CD14-positive monocyte (primary cell): ENCODE results near the gene NKAIN4. TPM values are rescaled to one million over a fixed set of nuclear protein-coding genes. Genes with fewer than 3 reads are reported as not detected.

Source experiments
- DNase-seq, 3 donors: peaks; one replicate each; pipeline ENCODE4 v3.0.0-alpha.2; 2011 to 2022
- H2AFZ ChIP-seq: 2 replicates; pipeline ENCODE4 v1.6.0; 2012; ENCODE audit warnings: mild to moderate bottlenecking, low read depth, low read length, inconsistent platforms; ENCODE audit not compliant: insufficient read depth, poor library complexity, severe bottlenecking
- H3K27ac ChIP-seq, 2 donors: 1 replicate in 1 of 2; 2 replicates in 1 of 2; pipeline ENCODE4 v1.5.1; 2012 to 2013; ENCODE audit warnings: low read length in 2 of 2, control low read depth in 1 of 2, inconsistent platforms in 1 of 2, low read depth in 1 of 2, mild to moderate bottlenecking in 1 of 2
- H3K27me3 ChIP-seq, 2 donors: one replicate each; pipeline versions ENCODE4 v1.6.0 to v1.6.1; 2011 to 2013; ENCODE audit warnings: low read length in 2 of 2; ENCODE audit not compliant: control insufficient read depth in 2 of 2, insufficient read depth in 2 of 2
- H3K36me3 ChIP-seq, 2 donors: replicated peaks in 1 of 2; 1 replicate in 1 of 2; 2 replicates in 1 of 2; pipeline versions ENCODE4 v1.5.1 to v1.6.1; 2012 to 2013; ENCODE audit warnings: low read length in 2 of 2, control low read depth in 1 of 2, inconsistent platforms in 1 of 2, mild to moderate bottlenecking in 1 of 2; ENCODE audit not compliant: insufficient read depth in 2 of 2, control insufficient read depth in 1 of 2
- H3K4me1 ChIP-seq, 2 donors: 1 replicate in 1 of 2; 2 replicates in 1 of 2; pipeline versions ENCODE4 v1.5.1 to v1.6.1; 2012 to 2013; ENCODE audit warnings: low read length in 2 of 2, control low read depth in 1 of 2, inconsistent platforms in 1 of 2, mild to moderate bottlenecking in 1 of 2, moderate library complexity in 1 of 2; ENCODE audit not compliant: insufficient read depth in 2 of 2, control insufficient read depth in 1 of 2
- H3K4me2 ChIP-seq: replicated peaks from 2 replicates; pipeline ENCODE3; 2012; ENCODE audit warnings: low read length, moderate library complexity, mild to moderate bottlenecking; ENCODE audit not compliant: poor library complexity, severe bottlenecking; ENCODE audit errors: extremely low read depth
- H3K4me3 ChIP-seq, 3 experiments: fragments of 200-600 bp in 1 of 3; sonication (generic) in 1 of 3; replicated peaks in 1 of 3; 1 replicate in 2 of 3; 2 replicates in 1 of 3; pipeline ENCODE4 v1.5.1; 2011 to 2013; ENCODE audit warnings: low read length in 3 of 3, mild to moderate bottlenecking in 3 of 3, control low read depth in 2 of 3, low read depth in 2 of 3, inconsistent platforms in 1 of 3, moderate library complexity in 1 of 3
- H3K79me2 ChIP-seq: 2 replicates; pipeline ENCODE4 v1.6.0; 2012; ENCODE audit warnings: mild to moderate bottlenecking, control low read depth, inconsistent platforms, low read length, moderate library complexity; ENCODE audit not compliant: insufficient read depth
- H3K9ac ChIP-seq: 2 replicates; pipeline ENCODE4 v1.6.0; 2017; ENCODE audit warnings: low read length, mild to moderate bottlenecking; ENCODE audit not compliant: insufficient read depth, poor library complexity, severe bottlenecking
- H3K9me3 ChIP-seq, 2 donors: replicated peaks in 1 of 2; 1 replicate in 1 of 2; 2 replicates in 1 of 2; pipeline versions ENCODE4 v1.5.1 to v1.6.1; 2012 to 2013; ENCODE audit warnings: low read length in 2 of 2, control low read depth in 1 of 2; ENCODE audit not compliant: control insufficient read depth in 1 of 2, insufficient read depth in 1 of 2
- H4K20me1 ChIP-seq: 2 replicates; pipeline ENCODE4 v1.6.0; 2012; ENCODE audit warnings: mild to moderate bottlenecking, low read length, control low read depth, moderate library complexity; ENCODE audit not compliant: insufficient read depth
- H3K27ac Mint-ChIP-seq, 7 donors: one replicate each; pipeline ENCODE4 v1.8.0; 2020; ENCODE audit warnings: mild to moderate bottlenecking in 7 of 7, mixed read lengths in 7 of 7, moderate library complexity in 6 of 7, inconsistent platforms in 2 of 7
- H3K27me3 Mint-ChIP-seq, 3 donors: one replicate each; pipeline ENCODE4 v1.8.0; 2021 to 2022; ENCODE audit warnings: low read depth in 3 of 3, mild to moderate bottlenecking in 3 of 3, mixed read lengths in 3 of 3, moderate library complexity in 3 of 3, inconsistent platforms in 1 of 3
- H3K36me3 Mint-ChIP-seq, 2 donors: one replicate each; pipeline ENCODE4 v1.8.0; 2020; ENCODE audit warnings: mixed read lengths in 2 of 2, inconsistent platforms in 1 of 2, mild to moderate bottlenecking in 1 of 2
- H3K4me1 Mint-ChIP-seq: one replicate; pipeline ENCODE4 v1.8.0; 2020; ENCODE audit warnings: mild to moderate bottlenecking, mixed read lengths
- H3K4me3 Mint-ChIP-seq, 2 donors: one replicate each; pipeline ENCODE4 v1.8.0; 2020; ENCODE audit warnings: mild to moderate bottlenecking in 2 of 2, mixed read lengths in 2 of 2, moderate library complexity in 1 of 2
- H3K9me3 Mint-ChIP-seq, 7 donors: one replicate each; pipeline ENCODE4 v1.8.0; 2020 to 2022; ENCODE audit warnings: mixed read lengths in 7 of 7, mild to moderate bottlenecking in 6 of 7, moderate library complexity in 6 of 7, inconsistent platforms in 2 of 7
- CTCF ChIP-seq: fragments of 200-600 bp; IDR thresholded peaks from one replicate; pipeline ENCODE4 v1.8.0; 2022; ENCODE audit warnings: antibody characterized with exemption, mild to moderate bottlenecking
- WGBS: methylation state at CpG from one replicate; pipeline ENCODE4 v1.1.5; 2013; ENCODE audit warnings: missing lambda C conversion rate; ENCODE audit not compliant: insufficient coverage; 5-methylcytosine and 5-hydroxymethylcytosine counted together
- intact Hi-C, 2 donors: fragments of 100-400 bp; cut with micrococcal nuclease; formaldehyde crosslinking; loops; one replicate each; pipeline versions ENCODE4 v1.15.0 to v1.15.1; 2023
- polyA plus RNA-seq, 3 donors: library from polyadenylated mRNA; depleted of rRNA in 1 of 3; unstranded in 2 of 3; stranded (reverse) in 1 of 3; fragments of 300-500 nt in 2 of 3; fragments of >200 nt in 1 of 3; fragmentation: Illumina TruSeq in 2 of 3; gene quantifications; 1 replicate in 2 of 3; 2 replicates in 1 of 3; pipeline ENCODE4 v1.2.3, GENCODE V29; 2012 to 2021

The NKAIN4 gene
- polyA plus RNA-seq, 3 donors, result not detected

GRCh38 chr20:63268256-63268655 lies 14.0 kb upstream of the NKAIN4 start:
- no peak overlapping the region for H2AFZ ChIP-seq
- H3K4me1 Mint-ChIP-seq, result peaks cover 7% of the 10 kb centered on the region
- intact Hi-C loops, result no loop called here
- H3K9ac ChIP-seq, result no peak overlapping the region
- WGBS, result 79% methylated on average over 5 of the region's 7 CpGs
- H3K27ac ChIP-seq, result no peak overlapping the region
- no peaks in the 10 kb centered on the region for H4K20me1 ChIP-seq
- H3K9me3 ChIP-seq, result no peaks in the 10 kb centered on the region
- H3K4me2 ChIP-seq, result no peak overlapping the region
- no peaks in the 10 kb centered on the region for H3K36me3 ChIP-seq
- peaks cover 7 to 8% of the 10 kb centered on the region in 2 donors for H3K4me1 ChIP-seq
- TF ChIP-seq CTCF, result no peak
- peaks cover 7% of the 10 kb centered on the region for H3K79me2 ChIP-seq
- H3K4me3 Mint-ChIP-seq, result no peak overlapping the region
- DNase-seq, result no peak
- H3K27me3 Mint-ChIP-seq, result peaks cover 8 to 27% (median 16%) of the 10 kb centered on the region in 3 donors
- no peak overlapping the region for H3K27ac Mint-ChIP-seq
- H3K4me3 ChIP-seq, result no peak overlapping the region
- peaks cover 0 to 2% (median 0%) of the 10 kb centered on the region in 7 donors for H3K9me3 Mint-ChIP-seq
- peaks cover 0 to 3% of the 10 kb centered on the region in 2 donors for H3K27me3 ChIP-seq
- no peaks in the 10 kb centered on the region for H3K36me3 Mint-ChIP-seq

GRCh38 chr20:63267691-63268090 lies 13.4 kb upstream of the NKAIN4 start:
- Histone ChIP-seq H3K79me2 (peaks cover 1% of the 10 kb centered on the region), H3K4me1 (peaks cover 5 to 6% of the 10 kb centered on the region in 2 donors), H3K27ac (no peak overlapping the region), H2AFZ (no peak overlapping the region), H4K20me1 (no peaks in the 10 kb centered on the region), H3K27me3 (peaks cover 0 to 3% of the 10 kb centered on the region in 2 donors), H3K9me3 (no peaks in the 10 kb centered on the region), H3K9ac (no peak overlapping the region), H3K4me3 (no peak overlapping the region), H3K4me2 (no peak overlapping the region), H3K36me3 (no peaks in the 10 kb centered on the region)
- Mint-ChIP-seq H3K4me1 (peaks cover 7% of the 10 kb centered on the region), H3K4me3 (no peak overlapping the region), H3K27ac (no peak overlapping the region), H3K9me3 (peaks cover 0 to 2% (median 0%) of the 10 kb centered on the region in 7 donors), H3K27me3 (peaks cover 12 to 30% (median 21%) of the 10 kb centered on the region in 3 donors), H3K36me3 (no peaks in the 10 kb centered on the region)
- intact Hi-C loops, result no loop called here
- no peak for TF ChIP-seq CTCF
- no peak for DNase-seq
- WGBS, result 74% methylated on average over 7 of the region's 9 CpGs
